Measurements from ENCODE around the gene CDC42SE1. TPM values are rescaled to one million over a fixed set of nuclear protein-coding genes. Genes with fewer than 3 reads are reported as not detected.

Gene CDC42SE1, protein sequence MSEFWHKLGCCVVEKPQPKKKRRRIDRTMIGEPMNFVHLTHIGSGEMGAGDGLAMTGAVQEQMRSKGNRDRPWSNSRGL
- 34.0 and 42.4 TPM in 2 replicates for total RNA-seq

DNA sequence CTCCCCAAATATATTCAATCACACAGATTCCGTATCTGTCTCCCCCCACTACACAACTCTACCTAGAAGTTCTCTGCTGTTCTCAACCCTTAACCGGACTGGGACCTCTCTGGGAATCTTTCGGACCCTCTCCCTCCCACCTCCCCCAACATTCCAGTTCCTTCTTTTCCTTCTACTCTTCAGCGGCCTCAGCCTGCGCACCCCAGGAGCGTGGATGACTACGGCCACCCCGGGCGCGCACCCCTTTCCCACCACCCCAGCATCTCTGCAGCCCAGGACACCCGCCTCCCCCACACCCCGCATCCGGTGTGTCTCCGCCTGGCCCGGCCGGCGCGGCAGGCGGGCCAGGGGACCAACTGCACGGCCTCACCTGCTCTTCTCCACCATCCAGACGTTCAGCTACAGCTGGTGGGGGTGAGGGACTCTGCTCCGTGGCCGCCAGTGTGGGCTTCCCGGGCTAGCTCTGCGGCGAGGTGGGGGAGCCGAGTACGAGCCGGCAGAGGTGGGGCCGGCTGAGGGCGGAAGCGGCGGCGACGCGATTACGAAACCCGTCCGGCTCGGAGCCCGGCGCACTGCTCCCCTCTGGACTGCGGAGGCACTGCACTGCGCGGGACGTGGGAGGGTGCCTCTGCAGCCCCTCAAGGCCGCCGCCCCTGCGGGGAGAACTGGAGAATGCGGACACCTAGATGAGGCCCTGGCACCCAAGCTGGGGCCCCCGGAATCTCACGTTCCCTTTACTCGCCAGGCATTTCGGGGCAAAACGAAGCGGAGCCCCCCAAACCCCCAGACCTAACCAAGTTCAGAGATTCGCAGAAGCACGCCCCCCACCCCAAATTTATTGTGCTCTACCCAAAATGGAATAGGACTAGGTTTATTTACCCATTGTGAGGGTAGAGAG is at the start of gene CDC42SE1:
Gene CDC42SE1, minus strand, starts transcription at position 514 of the 898 bp plus-strand sequence. CDS start 3,892 bp downstream, outside the sequence.

DNA sequence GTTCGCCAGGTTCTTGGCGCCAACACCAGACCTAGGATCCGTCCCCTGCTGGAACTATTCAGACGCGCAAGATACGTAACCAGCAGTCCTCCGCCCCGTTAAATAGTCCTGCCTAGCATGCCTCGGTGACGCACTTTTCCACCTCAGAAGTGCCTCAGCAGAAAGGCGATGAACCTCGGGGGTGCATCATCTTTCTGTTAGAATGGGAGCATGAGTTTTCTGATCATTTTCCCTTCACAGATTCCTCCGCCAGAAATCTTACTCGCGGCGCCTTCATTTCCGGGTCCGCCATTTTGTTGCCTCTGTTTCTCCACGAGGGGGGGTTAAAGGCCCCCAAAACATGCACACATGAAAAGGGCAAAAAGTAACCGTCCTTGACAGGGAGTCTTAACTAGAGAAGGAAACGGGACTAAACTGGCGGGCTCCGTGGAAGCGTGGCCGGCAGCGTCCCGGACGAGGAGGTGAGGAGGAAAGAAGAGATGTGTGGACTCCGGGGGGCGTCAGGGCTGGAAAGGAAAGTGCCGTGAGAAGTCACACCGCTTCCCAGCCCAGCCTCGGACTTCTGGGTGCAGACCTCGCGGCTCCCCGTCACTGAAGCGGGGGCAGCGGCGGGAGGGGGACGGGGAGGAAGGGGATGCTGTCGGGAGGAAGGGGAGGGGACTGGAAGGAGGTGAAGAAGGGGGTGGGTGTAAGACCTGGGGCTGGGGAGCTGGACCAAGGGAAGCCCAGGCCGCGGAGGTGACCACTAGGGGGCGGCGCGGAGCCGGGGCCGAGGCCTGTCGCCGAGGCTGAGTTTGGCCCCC is 11.3 kb upstream of the CDC42SE1 start, which contains the start of gene GABPB2:
Gene GABPB2, plus strand, starts transcription at position 288 of the 803 bp plus-strand sequence. CDS start 17,429 bp downstream, outside the sequence.

DNA sequence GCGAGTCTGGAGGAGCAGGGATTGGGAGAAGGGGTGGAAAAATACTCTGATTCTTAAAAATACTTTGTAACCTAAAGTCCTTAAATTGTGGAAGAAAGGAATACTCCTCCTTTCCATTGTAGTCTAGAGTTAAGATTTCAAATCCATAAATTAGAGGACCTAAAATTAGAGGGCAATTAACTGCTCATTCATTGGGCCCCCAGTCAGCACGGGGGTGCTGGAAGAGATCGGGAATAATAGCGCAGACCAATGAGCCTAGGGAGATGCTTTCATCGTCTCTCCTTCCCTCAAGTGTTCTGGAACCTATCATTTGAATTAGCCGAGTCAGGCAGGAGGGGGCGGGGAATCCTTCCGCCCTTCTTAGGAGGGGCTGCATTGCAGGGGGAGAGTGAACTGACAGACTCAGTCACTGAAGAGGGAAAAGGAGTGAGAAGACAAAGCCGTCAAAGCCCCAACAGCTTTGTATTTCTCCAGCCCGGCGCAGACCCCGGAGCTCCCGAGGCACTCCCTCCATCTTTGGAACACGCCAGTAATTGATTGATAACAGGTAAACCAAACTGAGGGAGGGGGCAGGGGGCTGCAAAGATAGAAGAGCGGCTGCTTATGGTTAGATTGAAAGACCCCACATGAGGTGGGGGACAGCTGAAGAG is 710 bp upstream of the CDC42SE1 start, which contains the start of gene MLLT11:
Gene MLLT11, plus strand, starts transcription at position 391 of the 650 bp plus-strand sequence. CDS start 6,828 bp downstream, outside the sequence.

DNA sequence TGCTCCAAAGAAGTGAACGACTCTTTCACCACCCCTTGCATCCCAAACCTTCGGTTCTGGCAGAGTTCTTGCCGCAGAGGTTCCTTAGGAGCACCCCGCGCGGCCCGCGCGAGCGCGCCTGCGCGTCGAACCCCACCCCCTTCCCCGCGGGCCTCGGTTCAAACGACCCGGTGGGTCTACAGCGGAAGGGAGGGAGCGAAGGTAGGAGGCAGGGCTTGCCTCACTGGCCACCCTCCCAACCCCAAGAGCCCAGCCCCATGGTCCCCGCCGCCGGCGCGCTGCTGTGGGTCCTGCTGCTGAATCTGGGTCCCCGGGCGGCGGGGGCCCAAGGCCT is 11.9 kb downstream of the CDC42SE1 start, which contains the start of gene C1orf56:
Gene C1orf56, plus strand, starts transcription at position 161 of the 334 bp plus-strand sequence. Its CDS starts 97 bp downstream, at position 258.

DNA sequence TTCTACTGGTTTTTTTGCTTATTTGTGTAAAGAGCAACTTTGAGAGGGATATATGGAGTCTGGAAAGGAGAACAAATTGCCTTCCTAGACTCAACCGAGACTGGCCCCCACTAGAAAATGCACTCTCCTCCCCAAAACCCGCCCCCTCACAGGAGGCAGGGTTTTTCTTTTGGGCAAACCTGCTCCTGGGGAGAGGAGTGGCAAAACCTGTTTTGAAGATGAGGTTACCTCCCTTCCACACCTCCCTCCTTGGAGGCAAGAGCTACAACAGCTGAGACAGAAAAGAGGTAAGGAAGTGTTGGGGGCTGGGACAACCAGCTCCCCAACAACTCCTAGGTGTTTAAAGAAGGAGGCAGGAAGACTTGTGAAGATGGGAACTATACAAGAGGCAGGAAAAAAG is 23.1 kb downstream of the CDC42SE1 start, which contains the start of gene BNIPL:
Gene BNIPL, plus strand, starts transcription at position 231 of the 400 bp plus-strand sequence. Its CDS starts 140 bp downstream, at position 371.

DNA sequence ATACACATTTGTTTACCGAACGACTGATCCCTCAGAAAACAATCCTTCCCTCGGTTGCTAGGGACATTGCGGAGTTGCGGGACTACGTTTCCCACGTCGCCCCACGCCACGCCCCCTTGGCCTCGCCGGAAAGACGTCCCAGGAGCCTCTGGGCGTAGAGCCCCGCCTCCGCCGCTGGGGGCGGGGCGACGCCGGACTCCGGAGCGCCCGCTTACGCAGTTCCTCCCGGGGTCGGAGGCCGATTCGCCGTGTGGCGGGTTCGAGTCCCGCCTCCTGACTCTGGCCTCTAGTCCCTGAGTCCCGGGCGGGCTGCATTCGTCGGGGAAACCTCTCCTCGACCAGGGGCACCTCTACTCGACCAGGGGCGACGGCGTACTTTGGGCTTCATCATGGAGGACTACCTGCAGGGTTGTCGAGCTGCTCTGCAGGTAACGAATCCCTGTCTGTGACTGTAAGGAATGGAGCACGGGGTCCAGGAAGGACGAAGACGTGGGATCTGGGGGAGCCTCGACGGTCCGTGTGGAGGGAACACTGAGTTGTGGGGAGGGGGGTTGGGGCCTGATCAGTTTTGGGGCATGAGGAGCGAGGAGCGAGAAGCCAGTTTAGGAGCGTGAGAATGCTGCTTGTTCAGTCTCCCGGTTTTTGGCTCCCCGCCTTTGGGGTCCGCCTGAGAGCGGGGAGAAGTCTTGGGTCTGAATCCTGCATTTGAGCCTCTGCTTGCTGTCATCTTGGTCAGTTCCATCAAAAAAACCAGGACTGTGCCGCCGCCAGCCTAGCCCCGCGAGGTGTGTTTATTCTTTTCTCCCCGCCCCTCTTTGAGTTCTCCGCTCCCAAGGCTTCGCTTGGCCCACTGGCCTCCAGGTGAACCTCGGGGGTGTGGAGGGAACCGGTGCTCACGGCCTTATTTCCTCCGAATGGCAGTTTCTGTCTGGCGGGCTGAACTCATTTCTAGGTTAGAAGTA is 50.9 kb downstream of the CDC42SE1 start, which contains the start of gene PRUNE1:
Gene PRUNE1, plus strand, starts transcription at position 206 of the 962 bp plus-strand sequence. Its CDS starts 184 bp downstream, at position 390.

DNA sequence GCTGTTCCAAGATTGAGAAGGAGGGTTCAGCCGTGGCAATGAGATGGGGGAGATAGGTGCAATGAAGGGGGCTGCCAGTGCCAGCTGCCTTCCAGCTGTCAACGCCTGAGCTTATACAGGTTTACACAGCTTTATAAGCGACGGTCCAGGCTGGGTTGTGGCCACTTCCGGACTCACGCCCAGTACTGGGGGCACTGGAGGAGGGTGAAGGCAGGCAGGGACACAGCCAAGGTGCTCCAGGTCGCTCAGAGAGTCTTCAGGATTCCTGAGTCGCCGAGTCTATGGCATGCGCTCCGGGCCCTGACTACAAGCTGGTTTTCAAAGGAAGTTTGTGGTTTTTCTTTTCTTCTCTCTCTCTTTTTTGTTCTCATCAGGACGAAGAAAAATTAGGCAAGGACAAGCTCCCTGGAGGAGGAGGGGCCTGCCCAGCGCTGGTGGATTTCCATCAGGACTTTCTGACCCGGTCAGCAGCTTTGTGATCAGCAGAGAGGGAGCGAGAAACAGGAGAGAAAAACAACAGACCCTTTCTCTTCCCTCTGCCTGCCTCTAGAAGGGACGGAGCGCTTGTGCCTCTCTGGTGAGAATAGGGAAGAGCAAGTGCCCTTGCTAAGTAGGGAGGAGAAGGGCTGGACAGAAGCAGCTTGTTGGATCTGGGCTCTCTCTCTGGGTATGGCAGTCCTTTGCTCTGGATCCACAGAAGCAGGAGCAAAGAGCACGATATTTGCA is 52.9 kb downstream of the CDC42SE1 start, which contains the start of gene MINDY1:
Gene MINDY1, minus strand, starts transcription at position 576 of the 726 bp plus-strand sequence. CDS start 4,285 bp downstream, outside the sequence.

Other genes starting within 250 kb of the CDC42SE1 start
- 31.4 and 42.7 TPM in 2 replicates for gene ARNT, start 183.0 kb downstream of the CDC42SE1 start, total RNA-seq
- not detected in 2 replicates for gene CTXND2, start 172.5 kb downstream of the CDC42SE1 start, total RNA-seq
- 15.1 and 16.7 TPM in 2 replicates for gene SETDB1, start 133.3 kb downstream of the CDC42SE1 start, total RNA-seq
- gene CERS2, start 84.8 kb downstream of the CDC42SE1 start, total RNA-seq: 113 and 140 TPM in 2 replicates
- 1.2 and 1.4 TPM in 2 replicates for gene ANXA9, start 77.3 kb downstream of the CDC42SE1 start, total RNA-seq
- 12.9 and 17.9 TPM in 2 replicates for gene MINDY1, start 52.7 kb downstream of the CDC42SE1 start, total RNA-seq
- 4.4 and 6.6 TPM in 2 replicates for gene PRUNE1, start 51.2 kb downstream of the CDC42SE1 start, total RNA-seq
- gene BNIPL, start 23.0 kb downstream of the CDC42SE1 start, total RNA-seq: not detected in 2 replicates
- 1.9 and 2.6 TPM in 2 replicates for gene C1orf56, start 11.9 kb downstream of the CDC42SE1 start, total RNA-seq
- 11.5 and 13.5 TPM in 2 replicates for gene MLLT11, start 775 bp upstream of the CDC42SE1 start, total RNA-seq
- 11.9 and 14.4 TPM in 2 replicates for gene GABPB2, start 11.1 kb upstream of the CDC42SE1 start, total RNA-seq
- gene SEMA6C, start 87.0 kb upstream of the CDC42SE1 start, total RNA-seq: 1.4 and 3.4 TPM in 2 replicates
- not detected in 2 replicates for gene TNFAIP8L2, start 97.0 kb upstream of the CDC42SE1 start, total RNA-seq
- gene LYSMD1, start 106.3 kb upstream of the CDC42SE1 start, total RNA-seq: 4.9 and 8.3 TPM in 2 replicates
- gene SCNM1, start 106.5 kb upstream of the CDC42SE1 start, total RNA-seq: 18.6 and 29.1 TPM in 2 replicates
- not detected in 2 replicates for gene TMOD4, start 116.4 kb upstream of the CDC42SE1 start, total RNA-seq
- gene VPS72, start 130.6 kb upstream of the CDC42SE1 start, total RNA-seq: 47.3 and 58.8 TPM in 2 replicates
- gene PIP5K1A, start 138.9 kb upstream of the CDC42SE1 start, total RNA-seq: 55.3 and 69.5 TPM in 2 replicates
- gene PSMD4, start 195.1 kb upstream of the CDC42SE1 start, total RNA-seq: 235 and 269 TPM in 2 replicates
- 15.1 and 24.5 TPM in 2 replicates for gene ZNF687, start 222.7 kb upstream of the CDC42SE1 start, total RNA-seq